ENCODE data around the gene NPSR1.
"Not testable (repeated sequence)": the region's sequence is repeated elsewhere in the genome, so short reads cannot be mapped to it uniquely, and the experiment has no call there.

The NPSR1 gene

GRCh38 chr7:34874329-34874728 lies 216.3 kb downstream of the NPSR1 start:
- DNase-seq (ENCODE audit: low read depth) = not testable (repeated sequence)

- DNase-seq (ENCODE audit: low read depth) = no peak
Measured at GRCh38 chr7:34875481-34875880, 217.5 kb downstream of the NPSR1 start.

GRCh38 chr7:34878944-34879735 lies 221.1 kb downstream of the NPSR1 start:
- not testable (repeated sequence) for DNase-seq (ENCODE audit: low read depth)

- DNase-seq (ENCODE audit: low read depth) = no peak
Measured at GRCh38 chr7:34879871-34880270, 221.9 kb downstream of the NPSR1 start.

GRCh38 chr7:34883855-34884254 lies 225.8 kb downstream of the NPSR1 start:
- not testable (repeated sequence) for DNase-seq (ENCODE audit: low read depth)

- DNase-seq (ENCODE audit: low read depth) = no peak
Measured at GRCh38 chr7:34886856-34887255, 228.8 kb downstream of the NPSR1 start.

- DNase-seq (ENCODE audit: low read depth) = no peak
Measured at GRCh38 chr7:34889951-34890350, 231.9 kb downstream of the NPSR1 start.

GRCh38 chr7:34895202-34895601 lies 237.2 kb downstream of the NPSR1 start:
- DNase-seq (ENCODE audit: low read depth) = no peak

Measured in CMK (cell line).